IMR-90 (cell line): ENCODE results near the gene SLC19A1. TPM values are rescaled to one million over a fixed set of nuclear protein-coding genes. Genes with fewer than 3 reads are reported as not detected.

Experiments
- ATAC-seq: fragments of 200-7000 bp; cut with Tn5 transposase; 2 replicates; pipeline ENCODE4 v1.9.1; 2020; ENCODE audit warnings: low read depth, mild to moderate bottlenecking, moderate library complexity
- BruUV-seq: library from RNA; stranded (reverse); fragments of 400-500 nt; replicated peaks from 2 replicates; lab custom pipeline; 2021; lab: Mats Ljungman, UMichigan
- CTCF ChIA-PET: fragments of 300-600 bp; formaldehyde crosslinking; extraction: SDS; loops from one replicate; lab custom pipeline; 2021; ENCODE audit warnings: antibody characterized with exemption; lab: Yijun Ruan, JAX
- POLR2A ChIA-PET: fragments of 300-600 bp; sonication (Branson Sonifier 250); formaldehyde crosslinking; loops from one replicate; lab custom pipeline; 2022; ENCODE audit warnings: antibody characterized with exemption; ENCODE audit not compliant: unreplicated experiment; lab: Charles Lee
- DNase-seq: peaks from one replicate; pipeline ENCODE4 v3.0.0; 2013
- H2AFZ ChIP-seq: replicated peaks from 2 replicates; pipeline ENCODE3; 2013; ENCODE audit warnings: low read length, mild to moderate bottlenecking; ENCODE audit not compliant: poor library complexity
- H2AK5ac ChIP-seq: 2 replicates; pipeline ENCODE4 v1.6.1; 2013; ENCODE audit warnings: low read depth, low read length, inconsistent platforms
- H2AK9ac ChIP-seq: replicated peaks from 2 replicates; pipeline ENCODE3; 2013; ENCODE audit warnings: mild to moderate bottlenecking, low read depth, low read length, moderate library complexity; ENCODE audit not compliant: poor library complexity
- H2BK120ac ChIP-seq: 2 replicates; pipeline ENCODE4 v1.6.1; 2013; ENCODE audit warnings: low read depth, low read length, inconsistent platforms
- H2BK15ac ChIP-seq: 3 replicates; pipeline ENCODE4 v1.6.1; 2013; ENCODE audit warnings: low read depth, low read length, inconsistent platforms
- H2BK20ac ChIP-seq: 2 replicates; pipeline ENCODE4 v1.6.1; 2013; ENCODE audit warnings: low read depth, mild to moderate bottlenecking, inconsistent platforms, low read length, moderate library complexity
- H2BK5ac ChIP-seq: 2 replicates; pipeline ENCODE4 v1.6.1; 2013; ENCODE audit warnings: mild to moderate bottlenecking, low read depth, low read length, inconsistent platforms; ENCODE audit not compliant: poor library complexity, severe bottlenecking
- H3K14ac ChIP-seq: replicated peaks from 2 replicates; pipeline ENCODE4 v1.6.1; 2013; ENCODE audit warnings: low read depth, low read length, inconsistent platforms
- H3K18ac ChIP-seq: 2 replicates; pipeline ENCODE4 v1.6.1; 2013; ENCODE audit warnings: low read depth, low read length, control low read depth
- H3K23ac ChIP-seq: 2 replicates; pipeline ENCODE4 v1.6.1; 2013; ENCODE audit warnings: low read depth, low read length, inconsistent platforms
- H3K27ac ChIP-seq: 2 replicates; pipeline ENCODE4 v1.5.1; 2013; ENCODE audit warnings: mild to moderate bottlenecking, control low read depth, low read length; ENCODE audit not compliant: insufficient read depth
- H3K27me3 ChIP-seq: 2 replicates; pipeline ENCODE4 v1.6.1; 2013; ENCODE audit warnings: low read length; ENCODE audit not compliant: control insufficient read depth, insufficient read depth
- H3K36me3 ChIP-seq: 2 replicates; pipeline ENCODE4 v1.6.1; 2013; ENCODE audit warnings: low read length, mixed read lengths; ENCODE audit not compliant: control insufficient read depth, insufficient read depth
- H3K4ac ChIP-seq: 2 replicates; pipeline ENCODE4 v1.6.1; 2013; ENCODE audit warnings: low read depth, low read length, inconsistent platforms
- H3K4me1 ChIP-seq: 2 replicates; pipeline ENCODE4 v1.6.1; 2013; ENCODE audit warnings: low read length, mixed read lengths; ENCODE audit not compliant: control insufficient read depth, insufficient read depth
- H3K4me2 ChIP-seq: 2 replicates; pipeline ENCODE4 v1.6.1; 2013; ENCODE audit warnings: low read depth, mild to moderate bottlenecking, control low read depth, low read length, moderate library complexity
- H3K4me3 ChIP-seq: 2 replicates; pipeline ENCODE4 v1.5.1; 2013; ENCODE audit warnings: low read depth, mild to moderate bottlenecking, control low read depth, low read length, moderate library complexity; ENCODE audit not compliant: insufficient read depth
- H3K56ac ChIP-seq: 2 replicates; pipeline ENCODE4 v1.6.1; 2013; ENCODE audit warnings: low read length, inconsistent platforms; ENCODE audit not compliant: insufficient read depth; ENCODE audit errors: extremely low read depth
- H3K79me1 ChIP-seq, 2 experiments: 2 replicates each; pipeline ENCODE4 v1.6.1; 2013; ENCODE audit warnings: low read length in 2 of 2, inconsistent platforms in 1 of 2, low read depth in 1 of 2
- H3K9ac ChIP-seq: 2 replicates; pipeline ENCODE4 v1.6.1; 2013; ENCODE audit warnings: low read depth, low read length, control low read depth
- H3K9me1 ChIP-seq: 2 replicates; pipeline ENCODE4 v1.6.1; 2013; ENCODE audit warnings: low read length, inconsistent platforms; ENCODE audit not compliant: insufficient read depth
- H3K9me3 ChIP-seq: 2 replicates; pipeline ENCODE4 v1.6.1; 2013; ENCODE audit warnings: low read length; ENCODE audit not compliant: control insufficient read depth, insufficient read depth
- H4K20me1 ChIP-seq: 2 replicates; pipeline ENCODE4 v1.6.1; 2013; ENCODE audit warnings: low read length, inconsistent platforms; ENCODE audit not compliant: insufficient read depth
- H4K5ac ChIP-seq: 2 replicates; pipeline ENCODE4 v1.6.1; 2013; ENCODE audit warnings: mild to moderate bottlenecking, low read depth, low read length, control low read depth
- H4K8ac ChIP-seq, 2 experiments: 2 replicates each; pipeline ENCODE4 v1.6.1; 2013; ENCODE audit warnings: low read depth in 2 of 2, low read length in 2 of 2, control low read depth in 1 of 2, inconsistent platforms in 1 of 2
- H4K91ac ChIP-seq: 2 replicates; pipeline ENCODE4 v1.6.1; 2013; ENCODE audit warnings: low read depth, low read length, inconsistent platforms; ENCODE audit not compliant: insufficient read depth
- BHLHE40 ChIP-seq: fragments of 150-350 bp; IDR thresholded peaks from 2 replicates; pipeline ENCODE4 v1.6.1; 2016; ENCODE audit warnings: mild to moderate bottlenecking, low read depth, low read length
- CEBPB ChIP-seq: IDR thresholded peaks from 2 replicates; pipeline ENCODE4 v1.6.1; 2012; ENCODE audit warnings: low read depth, low read length, improper control_type of control experiment
- CHD1 ChIP-seq: IDR thresholded peaks from 2 replicates; pipeline ENCODE4 v1.6.1; 2012; ENCODE audit warnings: low read depth, low read length, improper control_type of control experiment
- FOS ChIP-seq: fragments of 150-350 bp; IDR thresholded peaks from 2 replicates; pipeline ENCODE4 v1.6.1; 2016; ENCODE audit warnings: low read depth, low read length
- MAZ ChIP-seq: IDR thresholded peaks from 2 replicates; pipeline ENCODE4 v1.6.1; 2012; ENCODE audit warnings: low read depth, mild to moderate bottlenecking, low read length, improper control_type of control experiment, moderate library complexity, borderline replicate concordance
- MXI1 ChIP-seq: IDR thresholded peaks from 2 replicates; pipeline ENCODE4 v1.6.1; 2012; ENCODE audit warnings: low read depth, mild to moderate bottlenecking, low read length, moderate library complexity, borderline replicate concordance
- NFE2L2 ChIP-seq: fragments of 150-350 bp; IDR thresholded peaks from 2 replicates; pipeline ENCODE4 v1.6.1; 2016; ENCODE audit warnings: low read depth, mild to moderate bottlenecking, low read length
- POLR2A ChIP-seq: IDR thresholded peaks from 2 replicates; pipeline ENCODE4 v1.6.1; 2012; ENCODE audit warnings: mild to moderate bottlenecking, low read depth, low read length
- RCOR1 ChIP-seq: IDR thresholded peaks from 2 replicates; pipeline ENCODE4 v1.6.1; 2012; ENCODE audit warnings: mild to moderate bottlenecking, low read length, improper control_type of control experiment; ENCODE audit not compliant: insufficient replicate concordance
- SMC3 ChIP-seq: fragments of 150-350 bp; IDR thresholded peaks from 2 replicates; pipeline ENCODE4 v1.6.1; 2016; ENCODE audit warnings: low read depth, mild to moderate bottlenecking, antibody characterized with exemption, low read length, moderate library complexity
- WGBS, 2 experiments: methylation state at CpG; one replicate each; pipeline versions ENCODE4 v1.1.5 to v1.1.7; 2013; ENCODE audit warnings: missing lambda C conversion rate in 2 of 2; ENCODE audit not compliant: insufficient read length in 1 of 2; ENCODE audit errors: extremely low coverage in 2 of 2; 5-methylcytosine and 5-hydroxymethylcytosine counted together
- dilution Hi-C: fragments of 300-500 bp; cut with HindIII; formaldehyde crosslinking; loops from one replicate; pipeline ENCODE4 v1.14.3; 2018; ENCODE audit warnings: low sequenced_read_pairs; ENCODE audit not compliant: unreplicated experiment
- in situ Hi-C: fragments of 300-500 bp; cut with MboI; formaldehyde crosslinking; loops from 3 replicates; pipeline ENCODE4 v1.14.3; 2019; ENCODE audit warnings: low sequenced_read_pairs, inconsistent platforms, mixed read lengths
- intact Hi-C: fragments of 100-400 bp; cut with micrococcal nuclease; formaldehyde crosslinking; loops from 2 replicates; pipeline ENCODE4 v1.10.0; 2022
- polyA plus RNA-seq, 3 experiments: library from polyadenylated mRNA; depleted of rRNA; stranded (reverse); fragments of >200 nt; gene quantifications; 2 replicates each; pipeline ENCODE4 v1.2.3, GENCODE V29; 2012; ENCODE audit warnings: low replicate concordance in 1 of 3
- total RNA-seq: library from RNA; depleted of rRNA; stranded (reverse); fragments of >200 nt; gene quantifications from 2 replicates; pipeline ENCODE4 v1.2.3, GENCODE V29; 2012
- TF ChIP-seq, protein P1 (sequence below): fragments of 150-350 bp; IDR thresholded peaks from 2 replicates; pipeline ENCODE4 v1.6.1; 2017; ENCODE audit warnings: mild to moderate bottlenecking, antibody characterized with exemption, low read length, low read depth
- TF ChIP-seq, protein P2 (sequence below): conservative IDR thresholded peaks from 2 replicates; pipeline ENCODE4 v1.5.1; 2012; ENCODE audit warnings: mild to moderate bottlenecking, low read depth, low read length, improper control_type of control experiment

Gene SLC19A1
- total and polyA plus RNA-seq, 2 of the 4 experiments (the other 2 are of a cell fraction) = 2.2 to 16.2 TPM

DNA sequence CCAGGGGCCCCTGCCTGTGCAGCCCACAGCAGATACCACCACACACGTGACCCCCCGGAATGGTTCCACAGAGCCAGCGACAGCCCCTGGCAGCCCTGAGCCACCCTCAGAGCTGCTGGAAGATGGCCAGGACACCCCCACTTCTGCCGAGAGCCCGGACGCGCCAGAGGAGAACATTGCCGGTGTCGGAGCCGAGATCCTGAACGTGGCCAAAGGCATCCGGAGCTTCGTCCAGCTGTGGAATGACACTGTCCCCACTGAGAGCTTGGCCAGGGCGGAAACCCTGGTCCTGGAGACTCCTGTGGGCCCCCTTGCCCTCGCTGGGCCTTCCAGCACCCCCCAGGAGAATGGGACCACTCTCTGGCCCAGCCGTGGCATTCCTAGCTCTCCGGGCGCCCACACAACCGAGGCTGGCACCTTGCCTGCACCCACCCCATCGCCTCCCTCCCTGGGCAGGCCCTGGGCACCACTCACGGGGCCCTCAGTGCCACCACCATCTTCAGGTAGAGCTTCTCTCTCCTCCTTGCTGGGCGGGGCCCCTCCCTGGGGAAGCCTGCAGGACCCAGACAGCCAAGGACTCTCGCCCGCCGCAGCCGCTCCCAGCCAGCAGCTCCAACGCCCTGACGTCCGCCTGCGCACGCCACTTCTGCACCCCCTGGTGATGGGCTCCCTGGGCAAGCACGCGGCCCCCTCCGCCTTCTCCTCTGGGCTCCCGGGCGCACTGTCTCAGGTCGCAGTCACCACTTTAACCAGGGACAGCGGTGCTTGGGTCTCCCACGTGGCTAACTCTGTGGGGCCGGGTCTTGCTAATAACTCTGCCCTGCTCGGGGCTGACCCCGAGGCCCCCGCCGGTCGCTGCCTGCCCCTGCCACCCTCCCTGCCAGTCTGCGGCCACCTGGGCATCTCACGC lies 86.3 kb downstream of the SLC19A1 start:
- dilution Hi-C loops (no loop called here), intact Hi-C loops (no loop called here), in situ Hi-C loops (no loop called here)
- peaks cover 13% of the 10 kb centered on the region for H3K36me3 ChIP-seq
- peaks cover 34% of the 10 kb centered on the region for H3K9me1 ChIP-seq
- H3K27ac ChIP-seq = peak overlapping the region; percentile 2; the same call in 1 of the 2 replicates
- no peak overlapping the region for H3K23ac ChIP-seq
- no peak overlapping the region; the same call in 1 of the 2 replicates for H3K56ac ChIP-seq
- H4K8ac ChIP-seq = peak overlapping the region in 1 of 2 experiments; percentile 67; a peak in 2 of 4 replicates
- peak overlapping the region; percentile 57 for H2AK9ac ChIP-seq
- no peak overlapping the region for H3K9ac ChIP-seq
- ChIA-PET POLR2A (no interaction called here), CTCF (interaction anchor here (1.1 kb wide), 1 partner anchor 69 kb away, joined by 3 read pairs; no protein-coding TSS in a partner anchor)
- H3K4ac ChIP-seq = peak overlapping the region; percentile 66
- H3K4me3 ChIP-seq = no peak overlapping the region
- H2BK15ac ChIP-seq = no peak overlapping the region; the same call in 2 of the 3 replicates
- peak overlapping the region; percentile 59 for H4K91ac ChIP-seq
- H4K5ac ChIP-seq = no peak overlapping the region; the same call in 1 of the 2 replicates
- peak overlapping the region; percentile 58 for H2AK5ac ChIP-seq
- H2BK5ac ChIP-seq = no peak overlapping the region
- H3K18ac ChIP-seq = no peak overlapping the region; the same call in 1 of the 2 replicates
- 81% methylated on average over 25 of the region's 47 CpGs; no CpG with 5 or more reads in 1 of the 2 experiments for WGBS, 2 experiments
- H2BK20ac ChIP-seq = 0 out of 2 replicates have a peak overlapping the region, but pooled peaks have one; percentile 37
- H2BK120ac ChIP-seq = peak overlapping the region; percentile 53
- peaks cover 49% of the 10 kb centered on the region for H3K4me1 ChIP-seq
- peaks cover 59% of the 10 kb centered on the region for H4K20me1 ChIP-seq
- 0 out of 2 replicates have a peak overlapping the region, but pooled peaks have one; percentile 14 for H3K14ac ChIP-seq
- ATAC-seq (no peak), DNase-seq (no peak)
- H3K27me3 ChIP-seq = no peaks in the 10 kb centered on the region
- H3K79me1 ChIP-seq = peaks cover 25 to 78% of the 10 kb centered on the region in 2 experiments
- no peak for TF ChIP-seq POLR2A
- TF ChIP-seq SMC3 = no peak
- no peak for TF ChIP-seq CEBPB
- TF ChIP-seq BHLHE40 = no peak
- no peak for TF ChIP-seq NFE2L2
- TF ChIP-seq, protein P1, sequence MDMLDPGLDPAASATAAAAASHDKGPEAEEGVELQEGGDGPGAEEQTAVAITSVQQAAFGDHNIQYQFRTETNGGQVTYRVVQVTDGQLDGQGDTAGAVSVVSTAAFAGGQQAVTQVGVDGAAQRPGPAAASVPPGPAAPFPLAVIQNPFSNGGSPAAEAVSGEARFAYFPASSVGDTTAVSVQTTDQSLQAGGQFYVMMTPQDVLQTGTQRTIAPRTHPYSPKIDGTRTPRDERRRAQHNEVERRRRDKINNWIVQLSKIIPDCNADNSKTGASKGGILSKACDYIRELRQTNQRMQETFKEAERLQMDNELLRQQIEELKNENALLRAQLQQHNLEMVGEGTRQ = no peak
- TF ChIP-seq MAZ = no peak
- no peak for TF ChIP-seq FOS
- TF ChIP-seq, protein P2, sequence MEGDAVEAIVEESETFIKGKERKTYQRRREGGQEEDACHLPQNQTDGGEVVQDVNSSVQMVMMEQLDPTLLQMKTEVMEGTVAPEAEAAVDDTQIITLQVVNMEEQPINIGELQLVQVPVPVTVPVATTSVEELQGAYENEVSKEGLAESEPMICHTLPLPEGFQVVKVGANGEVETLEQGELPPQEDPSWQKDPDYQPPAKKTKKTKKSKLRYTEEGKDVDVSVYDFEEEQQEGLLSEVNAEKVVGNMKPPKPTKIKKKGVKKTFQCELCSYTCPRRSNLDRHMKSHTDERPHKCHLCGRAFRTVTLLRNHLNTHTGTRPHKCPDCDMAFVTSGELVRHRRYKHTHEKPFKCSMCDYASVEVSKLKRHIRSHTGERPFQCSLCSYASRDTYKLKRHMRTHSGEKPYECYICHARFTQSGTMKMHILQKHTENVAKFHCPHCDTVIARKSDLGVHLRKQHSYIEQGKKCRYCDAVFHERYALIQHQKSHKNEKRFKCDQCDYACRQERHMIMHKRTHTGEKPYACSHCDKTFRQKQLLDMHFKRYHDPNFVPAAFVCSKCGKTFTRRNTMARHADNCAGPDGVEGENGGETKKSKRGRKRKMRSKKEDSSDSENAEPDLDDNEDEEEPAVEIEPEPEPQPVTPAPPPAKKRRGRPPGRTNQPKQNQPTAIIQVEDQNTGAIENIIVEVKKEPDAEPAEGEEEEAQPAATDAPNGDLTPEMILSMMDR = no peak
- TF ChIP-seq CHD1 = no peak
- no peak for TF ChIP-seq MXI1
- TF ChIP-seq RCOR1 = no peak
- TSS peak; percentile 78 for BruUV-seq
- H3K4me2 ChIP-seq = peak overlapping the region; percentile 16; the same call in 1 of the 2 replicates
- peak overlapping the region; percentile 69 for H2AFZ ChIP-seq
- no peaks in the 10 kb centered on the region for H3K9me3 ChIP-seq
